GM10248 (cell line): ENCODE measurements around the gene KRTAP6-3.

ENCODE experiments used
- CTCF ChIA-PET: fragments of 300-600 bp; sonication (Branson Sonifier 250); formaldehyde crosslinking; extraction: SDS; loops from one replicate; lab custom pipeline; 2021; ENCODE audit warnings: antibody characterized with exemption; lab: Yijun Ruan, JAX
- POLR2A ChIA-PET: fragments of 350-650 bp; sonication (Branson Sonifier 250); formaldehyde crosslinking; extraction: SDS; loops from one replicate; lab custom pipeline; 2020; ENCODE audit warnings: antibody characterized with exemption; lab: Yijun Ruan, JAX
- DNase-seq: peaks from one replicate; pipeline ENCODE4 v3.0.0; 2012; ENCODE audit errors: extremely low spot score
- CTCF ChIP-seq: IDR thresholded peaks from 2 replicates; pipeline ENCODE4 v1.5.1; 2012; ENCODE audit warnings: mild to moderate bottlenecking, low read depth; ENCODE audit errors: extremely low read depth, missing control alignments, control extremely low read depth

Gene KRTAP6-3

DNA sequence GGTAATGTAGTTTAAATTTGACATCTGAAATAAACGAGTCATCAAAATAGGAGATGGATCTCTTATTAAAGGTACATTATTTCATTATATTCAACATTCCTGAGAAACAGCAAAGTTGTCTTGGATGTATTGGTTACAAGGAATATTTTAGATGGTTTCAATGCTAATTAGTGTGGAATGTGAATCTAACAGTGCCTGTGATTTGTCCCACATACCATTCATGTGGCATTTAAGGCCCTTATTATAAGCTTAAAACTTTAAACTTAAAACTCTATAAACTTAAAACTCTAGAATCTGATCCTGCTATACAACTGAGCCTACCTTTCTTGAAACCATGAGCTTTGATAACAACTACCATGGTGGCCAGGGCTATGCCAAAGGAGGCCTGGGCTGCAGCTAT is 8.5 kb downstream of the KRTAP6-3 start, which contains the start of gene KRTAP22-1:
TSS of gene KRTAP22-1 (plus strand) at position 301 of the 400 bp plus-strand sequence.
- TF ChIP-seq CTCF: no peak
- CTCF ChIA-PET: no interaction called here
- POLR2A ChIA-PET: no interaction called here
- DNase-seq: no peak

GRCh38 chr21:30605968-30606367 is 13.7 kb downstream of the KRTAP6-3 start:
- no peak for TF ChIP-seq CTCF
- ChIA-PET CTCF (no interaction called here), POLR2A (no interaction called here)
- DNase-seq: no peak

- no peak for TF ChIP-seq CTCF
Observed at GRCh38 chr21:30612132-30612531, 19.9 kb downstream of the KRTAP6-3 start.

GRCh38 chr21:30613836-30614235 is 21.6 kb downstream of the KRTAP6-3 start, which contains the start of gene KRTAP6-1:
Gene KRTAP6-1, minus strand, starts transcription at chr21:30613930. Its CDS starts 26 bp downstream, at chr21:30613904.
- no peak for TF ChIP-seq CTCF
- no peak for DNase-seq
- CTCF ChIA-PET: no interaction called here
- POLR2A ChIA-PET: no interaction called here

More at GRCh38 chr21:30612132-30612531, 19.9 kb downstream of the KRTAP6-3 start:
- POLR2A ChIA-PET: no interaction called here
- CTCF ChIA-PET: no interaction called here
- DNase-seq: no peak

GRCh38 chr21:30615199-30615598 is 23.0 kb downstream of the KRTAP6-3 start:
- TF ChIP-seq CTCF: no peak
- ChIA-PET CTCF (no interaction called here), POLR2A (no interaction called here)
- no peak for DNase-seq

GRCh38 chr21:30616125-30616524 is 23.9 kb downstream of the KRTAP6-3 start, which contains the start of gene KRTAP20-1:
Gene KRTAP20-1, plus strand, starts transcription at chr21:30616425. Its CDS starts 30 bp downstream, at chr21:30616455.
- DNase-seq: no peak
- ChIA-PET CTCF (no interaction called here), POLR2A (no interaction called here)
- no peak for TF ChIP-seq CTCF
